Measurements from ENCODE around the gene TXNDC9. TPM values are rescaled to one million over a fixed set of nuclear protein-coding genes. Genes with fewer than 3 reads are reported as not detected.

Gene TXNDC9
- total RNA-seq, 1 experiment from 2014 or later: 31.0 TPM

GRCh38 chr2:99377879-99378278, 41.7 kb upstream of the TXNDC9 start:
- Mint-ChIP-seq H3K36me3 (peaks cover 80% of the 10 kb centered on the region), H3K27ac (no peak overlapping the region), H3K4me1 (peaks cover 10% of the 10 kb centered on the region), H3K9me3 (peaks cover 11% of the 10 kb centered on the region), H3K27me3 (ENCODE audit: low read depth) (no peaks in the 10 kb centered on the region), H3K4me3 (no peak overlapping the region)
- no peak for ATAC-seq
- TF ChIP-seq NR3C1 (CRISPR knock-in tag; conservative IDR thresholded peaks at IDR 0.05; ENCODE audit: low read depth) (no peak), USF2 (CRISPR knock-in tag; IDR thresholded peaks at IDR 0.05) (no peak), ZNF532 (CRISPR knock-in tag; IDR thresholded peaks at IDR 0.05; ENCODE audit: borderline replicate concordance) (no peak), TEAD4 (CRISPR knock-in tag; IDR thresholded peaks at IDR 0.05) (no peak), PREB (CRISPR knock-in tag; IDR thresholded peaks at IDR 0.05; ENCODE audit: borderline replicate concordance) (no peak), CBFB (CRISPR knock-in tag; IDR thresholded peaks at IDR 0.05; ENCODE audit: low read depth) (no peak), ELF4 (CRISPR knock-in tag; IDR thresholded peaks at IDR 0.05; ENCODE audit: low read depth) (no peak), MLX (CRISPR knock-in tag; IDR thresholded peaks at IDR 0.05) (no peak), RORB (CRISPR knock-in tag; IDR thresholded peaks at IDR 0.05) (no peak), GABPB1 (CRISPR knock-in tag; IDR thresholded peaks at IDR 0.05) (no peak), ZNF281 (CRISPR knock-in tag; IDR thresholded peaks at IDR 0.05) (no peak), FOXK1 (CRISPR knock-in tag; IDR thresholded peaks at IDR 0.05) (no peak), SOX15 (CRISPR knock-in tag; IDR thresholded peaks at IDR 0.05) (no peak), FOXJ3 (CRISPR knock-in tag; IDR thresholded peaks at IDR 0.05; ENCODE audit: borderline replicate concordance) (no peak), CDX4 (CRISPR knock-in tag; IDR thresholded peaks at IDR 0.05; ENCODE audit: borderline replicate concordance) (no peak), ZNF396 (CRISPR knock-in tag; IDR thresholded peaks at IDR 0.05; ENCODE audit: borderline replicate concordance) (no peak), HMGXB4 (CRISPR knock-in tag; IDR thresholded peaks at IDR 0.05) (no peak)
- ChIA-PET POLR2A (no interaction called here), CTCF (no interaction called here)
- no peak for DNase-seq (ENCODE audit: low spot score)
